Fibroblast of pulmonary artery (primary cell): Measurements from ENCODE around the gene PTGDR2.

Experiments
- DNase-seq: peaks from one replicate; pipeline ENCODE4 v3.0.0-alpha.2; 2010; ENCODE audit warnings: low read depth
- H3K4me3 ChIP-seq: replicated peaks from 2 replicates; pipeline ENCODE4 v1.5.1; 2011; ENCODE audit warnings: low read depth, mild to moderate bottlenecking, control low read depth, low read length, moderate library complexity
- CTCF ChIP-seq: IDR thresholded peaks from 2 replicates; pipeline ENCODE4 v1.5.1; 2011; ENCODE audit warnings: mild to moderate bottlenecking, control low read depth, low read length, inconsistent platforms; ENCODE audit errors: missing control alignments

Gene PTGDR2

GRCh38 chr11:60869451-60869825, 13.7 kb upstream of the PTGDR2 start:
- no peak for TF ChIP-seq CTCF

GRCh38 chr11:60868682-60869450, 13.1 kb upstream of the PTGDR2 start:
- no peak overlapping the region for H3K4me3 ChIP-seq
- TF ChIP-seq CTCF: no peak
- DNase-seq: no peak

More at GRCh38 chr11:60869451-60869825, 13.7 kb upstream of the PTGDR2 start:
- no peak for DNase-seq
- H3K4me3 ChIP-seq: no peak overlapping the region

- H3K4me3 ChIP-seq: no peak overlapping the region
- no peak for TF ChIP-seq CTCF
- no peak for DNase-seq
Observed at GRCh38 chr11:60867871-60868681, 12.3 kb upstream of the PTGDR2 start.

- no peak within 1 kb of the TSS for H3K4me3 ChIP-seq
- no peak for TF ChIP-seq CTCF
- no peak for DNase-seq
Observed at GRCh38 chr11:60866911-60867870, 11.4 kb upstream of the PTGDR2 start, which contains the start of gene ZP1. Gene ZP1, plus strand, starts transcription at chr11:60867542. Its CDS starts 20 bp downstream, at chr11:60867562.

GRCh38 chr11:60864856-60865513, 9.2 kb upstream of the PTGDR2 start:
- no peak overlapping the region for H3K4me3 ChIP-seq
- DNase-seq: no peak
- TF ChIP-seq CTCF: no peak
